Caco-2 (cell line): ENCODE data around the gene SFTPB. TPM values are rescaled to one million over a fixed set of nuclear protein-coding genes. Genes with fewer than 3 reads are reported as not detected.

Experiments
- BruUV-seq: library from RNA; stranded (reverse); fragments of 400-500 nt; replicated peaks from 2 replicates; lab custom pipeline; 2021; lab: Mats Ljungman, UMichigan
- CTCF ChIA-PET: fragments of 300-600 bp; sonication (Branson Sonifier 250); formaldehyde crosslinking; loops from one replicate; lab custom pipeline; 2022; ENCODE audit warnings: antibody characterized with exemption; lab: Charles Lee
- POLR2A ChIA-PET: fragments of 300-600 bp; sonication (Branson Sonifier 250); formaldehyde crosslinking; loops from one replicate; lab custom pipeline; 2022; ENCODE audit warnings: antibody characterized with exemption; lab: Charles Lee
- DNase-seq, 2 experiments: peaks; one replicate each; pipeline versions ENCODE4 v3.0.0 to v3.0.0-alpha.2; 2020 to 2022
- H3K27me3 ChIP-seq: replicated peaks from 2 replicates; pipeline ENCODE4 v1.6.0; 2011; ENCODE audit warnings: low read length; ENCODE audit not compliant: control insufficient read depth, insufficient read depth
- H3K36me3 ChIP-seq: 2 replicates; pipeline ENCODE4 v1.5.1; 2011; ENCODE audit warnings: low read length; ENCODE audit not compliant: control insufficient read depth, insufficient read depth
- H3K4me1 ChIP-seq: fragments of 250-450 bp; sonication (Bioruptor Pico); 2 replicates; pipeline ENCODE4 v1.5.1; 2020; ENCODE audit warnings: mild to moderate bottlenecking
- H3K4me3 ChIP-seq: 2 replicates; pipeline ENCODE4 v1.5.1; 2011; ENCODE audit warnings: low read depth, mild to moderate bottlenecking, control low read depth, low read length
- H3K9me3 ChIP-seq: fragments of 250-450 bp; sonication (Bioruptor Pico); 2 replicates; pipeline ENCODE4 v1.5.1; 2020; ENCODE audit warnings: mild to moderate bottlenecking, moderate library complexity
- H3K27ac Mint-ChIP-seq: one replicate; pipeline ENCODE4 v1.8.0; 2022; ENCODE audit warnings: mixed read lengths; ENCODE audit not compliant: unreplicated experiment
- H3K27me3 Mint-ChIP-seq: one replicate; pipeline ENCODE4 v1.8.0; 2022; ENCODE audit warnings: mixed read lengths; ENCODE audit not compliant: insufficient read depth, unreplicated experiment
- H3K36me3 Mint-ChIP-seq: one replicate; pipeline ENCODE4 v1.8.0; 2022; ENCODE audit warnings: mild to moderate bottlenecking, mixed read lengths; ENCODE audit not compliant: insufficient read depth, unreplicated experiment
- H3K4me1 Mint-ChIP-seq: one replicate; pipeline ENCODE4 v1.8.0; 2022; ENCODE audit warnings: low read depth, mixed read lengths; ENCODE audit not compliant: unreplicated experiment
- H3K4me3 Mint-ChIP-seq: one replicate; pipeline ENCODE4 v1.8.0; 2022; ENCODE audit warnings: mild to moderate bottlenecking, moderate library complexity, mixed read lengths; ENCODE audit not compliant: unreplicated experiment
- H3K9me3 Mint-ChIP-seq: one replicate; pipeline ENCODE4 v1.8.0; 2022; ENCODE audit warnings: mixed read lengths; ENCODE audit not compliant: unreplicated experiment
- intact Hi-C: fragments of 100-400 bp; cut with micrococcal nuclease; formaldehyde crosslinking; loops from one replicate; pipeline ENCODE4 v1.10.0; 2022; ENCODE audit not compliant: unreplicated experiment
- total RNA-seq: library from RNA; stranded (reverse); gene quantifications from 2 replicates; pipeline ENCODE4 v1.2.3, GENCODE V29; 2022
- TF ChIP-seq, protein P1 (sequence below), 2 experiments: fragments of 200-600 bp in 1 of 2; IDR thresholded peaks; 1 replicate in 1 of 2; 2 replicates in 1 of 2; pipeline versions ENCODE4 v1.5.1 to v1.8.0; 2011 to 2022; ENCODE audit warnings: antibody characterized with exemption in 1 of 2, control low read depth in 1 of 2, inconsistent platforms in 1 of 2, low read depth in 1 of 2, low read length in 1 of 2, mild to moderate bottlenecking in 1 of 2, moderate library complexity in 1 of 2; ENCODE audit not compliant: insufficient read depth in 1 of 2, severe bottlenecking in 1 of 2, unreplicated experiment in 1 of 2

The SFTPB gene
- total RNA-seq, 1 experiment from 2014 or later = not detected

DNA sequence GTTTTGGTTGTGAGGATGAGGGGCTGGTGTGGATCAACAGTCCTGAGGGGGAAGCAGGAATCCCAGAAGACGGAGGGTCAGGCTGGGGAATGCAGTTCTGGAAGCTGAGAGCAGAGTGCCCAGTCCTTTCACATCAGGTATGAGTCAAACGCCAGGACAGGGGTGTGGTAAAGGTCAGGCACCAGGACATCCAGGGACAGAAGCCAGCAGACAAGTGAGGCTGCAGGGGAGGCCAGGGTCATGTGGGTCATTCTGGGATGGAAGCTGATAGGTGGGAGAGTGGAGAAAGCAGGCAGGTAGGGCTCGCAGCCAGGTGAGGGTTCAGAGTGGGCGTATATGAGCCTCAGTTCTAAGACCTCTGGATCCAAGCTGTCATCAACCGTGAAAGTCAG is 13.4 kb upstream of the SFTPB start:
- H3K4me3 ChIP-seq = no peak overlapping the region
- BruUV-seq = no TSS peak
- POLR2A ChIA-PET = interaction anchor here (0.6 kb wide), 2 partner anchors 125 to 138 kb away, joined by 3 to 4 read pairs; no protein-coding TSS in a partner anchor

DNA sequence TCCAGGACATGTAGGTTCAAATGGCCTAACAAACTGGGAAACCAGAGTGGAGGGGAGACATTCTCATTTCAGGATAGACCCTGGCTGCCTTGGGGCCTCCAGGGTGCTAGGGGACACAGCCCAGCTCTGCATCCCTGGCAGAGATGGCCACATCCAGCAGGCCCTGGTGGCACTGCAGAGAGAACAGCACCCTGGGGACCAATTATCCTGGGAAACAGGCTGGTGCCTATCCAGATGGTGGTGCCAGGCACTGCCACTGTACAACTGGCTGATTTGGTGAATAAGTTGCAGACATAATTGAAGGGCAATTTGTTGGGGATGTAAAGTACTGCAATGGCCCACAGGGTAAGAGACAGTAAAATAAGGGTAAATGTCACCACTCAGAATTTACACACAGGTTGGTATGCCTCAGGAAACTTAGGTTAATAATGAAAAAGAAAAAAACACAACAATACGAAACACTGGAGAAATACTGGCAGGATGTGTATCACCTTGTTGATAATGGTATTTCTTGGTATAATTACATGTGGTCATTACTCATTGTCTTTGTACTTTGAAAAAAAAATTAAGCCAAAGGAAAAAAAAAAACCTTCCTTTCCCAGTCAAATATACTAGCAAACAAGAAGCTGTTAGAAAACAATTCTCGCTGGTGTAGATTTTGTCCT is 12.8 kb upstream of the SFTPB start:
- Mint-ChIP-seq H3K9me3 (no peaks in the 10 kb centered on the region), H3K27me3 (no peaks in the 10 kb centered on the region), H3K36me3 (no peaks in the 10 kb centered on the region), H3K4me1 (no peaks in the 10 kb centered on the region), H3K4me3 (no peak overlapping the region), H3K27ac (no peak overlapping the region)
- Histone ChIP-seq H3K9me3 (no peaks in the 10 kb centered on the region), H3K36me3 (no peaks in the 10 kb centered on the region), H3K27me3 (no peaks in the 10 kb centered on the region), H3K4me1 (peaks cover 5% of the 10 kb centered on the region; the same call in 1 of the 2 replicates), H3K4me3 (no peak overlapping the region)
- ChIA-PET CTCF (interaction anchor here (0.7 to 1.0 kb wide), 2 partner anchors 30 to 615 kb away, joined by 3 to 4 read pairs; no protein-coding TSS in a partner anchor), POLR2A (interaction anchor here (0.6 kb wide), 2 partner anchors 125 to 139 kb away, joined by 3 to 4 read pairs; no protein-coding TSS in a partner anchor)
- intact Hi-C loops = no loop called here
- DNase-seq = peak in 1 of 2 experiments; percentile 5
- BruUV-seq = no TSS peak
- TF ChIP-seq, protein P1, sequence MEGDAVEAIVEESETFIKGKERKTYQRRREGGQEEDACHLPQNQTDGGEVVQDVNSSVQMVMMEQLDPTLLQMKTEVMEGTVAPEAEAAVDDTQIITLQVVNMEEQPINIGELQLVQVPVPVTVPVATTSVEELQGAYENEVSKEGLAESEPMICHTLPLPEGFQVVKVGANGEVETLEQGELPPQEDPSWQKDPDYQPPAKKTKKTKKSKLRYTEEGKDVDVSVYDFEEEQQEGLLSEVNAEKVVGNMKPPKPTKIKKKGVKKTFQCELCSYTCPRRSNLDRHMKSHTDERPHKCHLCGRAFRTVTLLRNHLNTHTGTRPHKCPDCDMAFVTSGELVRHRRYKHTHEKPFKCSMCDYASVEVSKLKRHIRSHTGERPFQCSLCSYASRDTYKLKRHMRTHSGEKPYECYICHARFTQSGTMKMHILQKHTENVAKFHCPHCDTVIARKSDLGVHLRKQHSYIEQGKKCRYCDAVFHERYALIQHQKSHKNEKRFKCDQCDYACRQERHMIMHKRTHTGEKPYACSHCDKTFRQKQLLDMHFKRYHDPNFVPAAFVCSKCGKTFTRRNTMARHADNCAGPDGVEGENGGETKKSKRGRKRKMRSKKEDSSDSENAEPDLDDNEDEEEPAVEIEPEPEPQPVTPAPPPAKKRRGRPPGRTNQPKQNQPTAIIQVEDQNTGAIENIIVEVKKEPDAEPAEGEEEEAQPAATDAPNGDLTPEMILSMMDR (IDR thresholded peaks at IDR 0.05; ENCODE audit: insufficient read depth in 1 of 2, low read depth in 1 of 2, low read length in 1 of 2, severe bottlenecking in 1 of 2, unreplicated experiment in 1 of 2) = no peak

More for the DNA sequence above, 13.4 kb upstream of the SFTPB start:
- H3K9me3 Mint-ChIP-seq = no peaks in the 10 kb centered on the region
- CTCF ChIA-PET = interaction anchor here (0.7 to 1.0 kb wide), 2 partner anchors 29 to 614 kb away, joined by 3 to 4 read pairs; no protein-coding TSS in a partner anchor
- intact Hi-C loops = no loop called here
- no peaks in the 10 kb centered on the region for H3K36me3 ChIP-seq
- peaks cover 5% of the 10 kb centered on the region; the same call in 1 of the 2 replicates for H3K4me1 ChIP-seq
- no peaks in the 10 kb centered on the region for H3K36me3 Mint-ChIP-seq
- TF ChIP-seq, protein P1 (IDR thresholded peaks at IDR 0.05; ENCODE audit: insufficient read depth in 1 of 2, low read depth in 1 of 2, low read length in 1 of 2, severe bottlenecking in 1 of 2, unreplicated experiment in 1 of 2) = no peak
- H3K27ac Mint-ChIP-seq = no peak overlapping the region
- H3K4me3 Mint-ChIP-seq = no peak overlapping the region
- H3K9me3 ChIP-seq = no peaks in the 10 kb centered on the region
- H3K27me3 ChIP-seq = no peaks in the 10 kb centered on the region
- no peaks in the 10 kb centered on the region for H3K27me3 Mint-ChIP-seq
- H3K4me1 Mint-ChIP-seq = no peaks in the 10 kb centered on the region
- peak in 1 of 2 experiments; percentile 35 for DNase-seq

DNA sequence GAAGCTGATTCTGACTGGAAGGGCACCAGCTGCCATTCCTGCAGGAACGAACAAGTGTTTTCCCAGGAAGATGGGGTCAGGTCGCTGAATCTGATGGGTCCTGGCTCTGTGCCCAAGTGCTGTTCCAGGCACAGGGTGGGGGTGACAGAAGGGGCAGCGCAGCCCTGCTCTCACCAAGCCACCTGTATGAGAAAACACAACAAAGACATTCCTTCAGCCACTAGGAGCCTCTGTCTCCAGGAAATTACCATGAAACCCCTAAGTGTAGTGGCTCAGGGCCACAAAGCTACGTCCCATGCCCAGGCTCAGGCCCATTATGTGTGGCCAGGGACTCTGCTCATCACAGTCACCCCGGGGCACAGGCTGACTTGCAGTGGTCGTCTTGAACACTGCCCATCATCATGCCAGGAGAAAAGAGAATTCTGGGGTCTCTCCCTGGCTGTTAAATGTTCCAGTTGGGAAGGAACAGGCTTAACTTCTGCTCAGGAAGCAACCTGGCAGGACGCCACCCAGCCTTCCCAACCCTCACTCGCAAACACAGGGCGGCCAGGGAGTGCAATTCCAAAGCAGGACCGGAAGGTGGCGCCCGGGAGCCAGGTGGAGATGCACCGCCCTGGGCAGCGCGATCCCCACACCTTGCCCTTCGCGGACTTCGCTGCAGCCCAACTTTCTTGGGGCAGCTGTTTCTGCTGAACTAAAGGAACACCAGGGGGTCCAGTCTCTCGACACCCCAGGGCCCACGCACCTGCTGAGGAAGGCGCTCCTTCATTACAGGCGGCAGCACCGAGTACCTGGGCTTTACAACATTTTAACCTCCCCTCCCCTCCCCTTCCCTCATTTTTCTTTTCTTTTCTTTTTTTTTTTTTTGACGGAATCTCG is 11.0 kb upstream of the SFTPB start:
- H3K4me1 ChIP-seq = peaks cover 5% of the 10 kb centered on the region; the same call in 1 of the 2 replicates
- H3K4me3 Mint-ChIP-seq = no peak overlapping the region
- H3K4me3 ChIP-seq = 0 out of 2 replicates have a peak overlapping the region, but pooled peaks have one; percentile 21
- intact Hi-C loops = loop anchor here (1.0 kb wide), 1 partner anchor 28 kb away; no protein-coding TSS in a partner anchor
- H3K27me3 ChIP-seq = no peaks in the 10 kb centered on the region
- no peaks in the 10 kb centered on the region for H3K36me3 ChIP-seq
- BruUV-seq = no TSS peak
- POLR2A ChIA-PET = no interaction called here
- H3K36me3 Mint-ChIP-seq = no peaks in the 10 kb centered on the region
- CTCF ChIA-PET = interaction anchor here (0.6 to 1.2 kb wide), 5 partner anchors 10 to 103 kb away, joined by 3 to 7 read pairs (median 4); no protein-coding TSS in a partner anchor
- H3K4me1 Mint-ChIP-seq = no peaks in the 10 kb centered on the region
- TF ChIP-seq, protein P1 (IDR thresholded peaks at IDR 0.05; ENCODE audit: insufficient read depth in 1 of 2, low read depth in 1 of 2, low read length in 1 of 2, severe bottlenecking in 1 of 2, unreplicated experiment in 1 of 2) = peak; percentile 96 to 98
- DNase-seq = peak; percentile 73 to 89
- no peak overlapping the region for H3K27ac Mint-ChIP-seq
- no peaks in the 10 kb centered on the region for H3K9me3 ChIP-seq
- H3K9me3 Mint-ChIP-seq = no peaks in the 10 kb centered on the region
- H3K27me3 Mint-ChIP-seq = peaks cover 2% of the 10 kb centered on the region
